WTC11 (cell line): ENCODE results near the gene VSTM2L.

Experiments used
- ATF3 ChIP-seq: sonication (generic); formaldehyde crosslinking; conservative IDR thresholded peaks from 2 replicates; pipeline ENCODE4 v1.8.1; 2022; ENCODE audit warnings: mild to moderate bottlenecking, missing genetic modification reagents
- IRF2 ChIP-seq: sonication (generic); formaldehyde crosslinking; IDR thresholded peaks from 2 replicates; pipeline ENCODE4 v1.8.0; 2022; ENCODE audit warnings: low read depth, missing genetic modification reagents, borderline replicate concordance
- TF ChIP-seq, protein P1 (sequence below): fragments of 200-600 bp; IDR thresholded peaks from 2 replicates; pipeline ENCODE4 v1.8.0; 2022; ENCODE audit warnings: antibody characterized with exemption

- TF ChIP-seq, protein P1, sequence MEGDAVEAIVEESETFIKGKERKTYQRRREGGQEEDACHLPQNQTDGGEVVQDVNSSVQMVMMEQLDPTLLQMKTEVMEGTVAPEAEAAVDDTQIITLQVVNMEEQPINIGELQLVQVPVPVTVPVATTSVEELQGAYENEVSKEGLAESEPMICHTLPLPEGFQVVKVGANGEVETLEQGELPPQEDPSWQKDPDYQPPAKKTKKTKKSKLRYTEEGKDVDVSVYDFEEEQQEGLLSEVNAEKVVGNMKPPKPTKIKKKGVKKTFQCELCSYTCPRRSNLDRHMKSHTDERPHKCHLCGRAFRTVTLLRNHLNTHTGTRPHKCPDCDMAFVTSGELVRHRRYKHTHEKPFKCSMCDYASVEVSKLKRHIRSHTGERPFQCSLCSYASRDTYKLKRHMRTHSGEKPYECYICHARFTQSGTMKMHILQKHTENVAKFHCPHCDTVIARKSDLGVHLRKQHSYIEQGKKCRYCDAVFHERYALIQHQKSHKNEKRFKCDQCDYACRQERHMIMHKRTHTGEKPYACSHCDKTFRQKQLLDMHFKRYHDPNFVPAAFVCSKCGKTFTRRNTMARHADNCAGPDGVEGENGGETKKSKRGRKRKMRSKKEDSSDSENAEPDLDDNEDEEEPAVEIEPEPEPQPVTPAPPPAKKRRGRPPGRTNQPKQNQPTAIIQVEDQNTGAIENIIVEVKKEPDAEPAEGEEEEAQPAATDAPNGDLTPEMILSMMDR, result no peak
- TF ChIP-seq ATF3 (no peak), IRF2 (CRISPR knock-in tag) (no peak)
Measured at GRCh38 chr20:37990571-37991151, 87.7 kb downstream of the VSTM2L start.
